SW480 (cell line): ENCODE results near the gene MAN1C1.

ENCODE experiments used
- DNase-seq: peaks from one replicate; pipeline ENCODE4 v3.0.0-alpha.2; 2016; ENCODE audit warnings: low spot score

MAN1C1 gene

GRCh38 chr1:25616095-25616986 is at the start of gene MAN1C1:
Gene MAN1C1 (plus strand): TSS chr1:25616791. CDS start chr1:25617798, 1,007 bp downstream.
- DNase-seq, result peak; percentile 83

- no peak for DNase-seq
Observed at GRCh38 chr1:25567710-25568089, 48.9 kb upstream of the MAN1C1 start.

- DNase-seq, result peak; percentile 78
Observed at GRCh38 chr1:25568090-25568833, 48.3 kb upstream of the MAN1C1 start.

GRCh38 chr1:25568834-25569596 is 47.6 kb upstream of the MAN1C1 start:
- DNase-seq, result peak; percentile 90

- DNase-seq, result no peak
Observed at GRCh38 chr1:25569597-25570396, 46.8 kb upstream of the MAN1C1 start.

- no peak for DNase-seq
Observed at GRCh38 chr1:25570798-25571521, 45.6 kb upstream of the MAN1C1 start.

- DNase-seq, result no peak
Observed at GRCh38 chr1:25571522-25571970, 45.0 kb upstream of the MAN1C1 start.

- DNase-seq, result no peak
Observed at GRCh38 chr1:25572107-25572506, 44.5 kb upstream of the MAN1C1 start.

GRCh38 chr1:25572708-25573590 is 43.6 kb upstream of the MAN1C1 start:
- DNase-seq, result no peak

- DNase-seq, result no peak
Observed at GRCh38 chr1:25573591-25573930, 43.0 kb upstream of the MAN1C1 start.

GRCh38 chr1:25573961-25574360 is 42.6 kb upstream of the MAN1C1 start:
- DNase-seq, result no peak

- DNase-seq, result no peak
Observed at GRCh38 chr1:25575191-25575590, 41.4 kb upstream of the MAN1C1 start.

GRCh38 chr1:25576459-25577133 is 40.0 kb upstream of the MAN1C1 start:
- no peak for DNase-seq

GRCh38 chr1:25577134-25577920 is 39.3 kb upstream of the MAN1C1 start:
- peak; percentile 55 for DNase-seq

GRCh38 chr1:25579292-25580252 is 37.0 kb upstream of the MAN1C1 start:
- DNase-seq, result no peak

GRCh38 chr1:25580927-25581326 is 35.7 kb upstream of the MAN1C1 start:
- no peak for DNase-seq

GRCh38 chr1:25581764-25582163 is 34.8 kb upstream of the MAN1C1 start:
- DNase-seq, result no peak
